HG02981 (cell line): ENCODE measurements around the gene PYY.

ENCODE experiments used
- ATAC-seq: cut with Tn5 transposase; IDR thresholded peaks from one replicate; pipeline ENCODE4 v1.9.1; 2021; ENCODE audit warnings: mild to moderate bottlenecking, moderate library complexity; ENCODE audit not compliant: unreplicated experiment

Gene PYY

DNA sequence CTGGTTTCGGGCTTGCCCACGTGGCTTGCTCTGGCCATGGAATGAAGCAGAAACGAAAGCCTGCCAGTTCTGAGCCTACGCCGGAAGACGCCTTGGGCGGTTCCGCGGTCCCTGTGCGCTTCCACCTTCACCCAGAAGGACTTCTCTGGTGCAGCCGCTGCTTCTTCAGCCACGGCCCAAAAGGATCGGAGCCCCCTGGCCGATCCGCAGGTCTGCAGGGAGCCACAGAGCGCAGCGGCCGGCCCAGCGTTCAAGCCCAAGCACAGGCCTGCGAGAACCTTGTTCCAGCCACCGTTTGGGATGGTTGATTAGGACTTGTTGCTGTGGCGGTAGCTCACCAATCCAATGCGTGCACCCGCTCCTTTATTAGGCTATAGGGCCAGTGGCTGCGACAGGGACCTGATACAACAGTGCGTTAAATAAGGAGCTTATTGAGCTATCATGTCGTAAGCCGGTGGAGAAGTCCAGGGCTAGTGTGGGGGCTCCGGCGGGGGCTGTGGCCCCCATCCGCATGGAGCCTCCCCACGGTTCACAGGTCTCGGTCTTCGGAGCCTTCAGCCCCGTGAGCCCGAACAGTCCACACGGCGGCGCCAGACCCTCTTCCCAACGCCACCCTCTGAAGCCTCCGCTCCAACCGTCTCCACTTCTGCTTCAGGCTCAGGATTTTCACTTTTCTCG, 36.3 kb downstream of the PYY start:
- no peak for ATAC-seq

DNA sequence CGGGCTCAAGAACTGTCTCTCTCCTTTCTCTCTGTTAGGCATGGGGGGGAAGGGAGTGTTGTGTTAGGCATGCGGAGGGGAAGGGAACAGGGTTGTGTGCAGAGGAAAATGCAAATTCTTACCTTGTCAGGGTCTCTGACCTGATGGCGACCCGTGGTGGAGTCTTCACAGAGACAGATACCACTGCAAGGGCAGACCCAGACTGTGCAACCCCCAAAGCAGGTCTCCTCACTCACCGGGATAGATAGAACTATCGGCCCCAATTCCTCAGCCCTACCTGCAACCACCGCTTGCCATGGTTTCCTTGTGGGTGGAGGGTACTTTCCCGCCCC, 36.8 kb downstream of the PYY start:
- ATAC-seq: no peak

DNA sequence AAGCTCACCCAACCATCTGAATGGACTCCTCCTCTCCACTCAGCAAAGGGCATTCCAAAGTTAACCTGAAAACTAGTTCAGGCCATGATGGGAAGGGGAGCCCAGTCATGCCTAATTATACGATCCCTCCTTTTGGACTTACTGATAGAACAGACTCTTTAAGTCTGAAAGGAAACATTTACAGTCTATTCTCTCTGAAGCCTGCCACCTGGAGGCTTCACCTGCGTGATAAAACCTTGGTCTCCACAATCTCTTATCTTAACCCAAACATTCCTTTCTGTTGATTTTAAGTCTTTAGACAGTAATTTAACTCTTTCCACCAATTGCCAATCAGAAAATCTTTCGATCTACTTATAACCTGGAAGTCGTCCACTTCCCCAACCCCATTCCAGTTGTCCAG, 37.4 kb downstream of the PYY start:
- ATAC-seq: no peak

DNA sequence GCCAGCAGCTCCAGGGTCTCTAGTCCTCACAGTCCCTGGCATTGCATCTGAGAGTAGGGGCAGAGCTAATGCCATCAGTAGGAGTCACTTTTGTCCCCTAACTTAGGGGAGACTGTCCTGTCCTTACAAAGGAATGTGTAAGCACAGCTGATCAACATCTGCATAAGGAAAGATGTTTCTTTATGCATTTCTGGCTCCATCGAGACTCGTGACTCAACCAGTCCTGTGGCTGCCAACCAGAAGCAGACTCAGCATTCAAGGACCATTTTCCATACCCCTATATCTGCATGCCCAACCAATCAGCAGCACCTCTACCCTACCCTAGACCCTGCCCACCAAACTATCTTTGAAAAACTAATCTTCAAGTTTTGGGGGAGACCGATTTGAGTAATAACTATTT, 38.2 kb downstream of the PYY start:
- ATAC-seq: no peak

DNA sequence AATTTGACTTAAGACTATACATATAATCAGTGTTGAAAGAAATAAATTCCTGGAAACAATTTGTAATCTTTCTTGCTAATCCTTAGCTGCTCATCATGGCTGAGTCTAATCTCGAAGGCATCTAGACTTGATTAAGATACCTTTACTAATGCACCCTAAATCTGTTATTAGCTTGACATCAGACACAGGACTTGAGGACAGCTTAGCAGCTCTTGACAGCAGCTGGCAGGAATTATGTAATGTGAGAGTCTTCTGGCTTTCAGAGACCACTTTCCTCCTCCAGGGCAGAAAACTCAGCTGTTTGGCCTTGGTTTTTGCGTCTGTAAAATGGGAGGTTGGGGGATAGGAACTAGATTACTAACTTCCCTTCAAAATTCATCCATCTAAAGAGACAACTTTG, 39.3 kb downstream of the PYY start:
- no peak for ATAC-seq

DNA sequence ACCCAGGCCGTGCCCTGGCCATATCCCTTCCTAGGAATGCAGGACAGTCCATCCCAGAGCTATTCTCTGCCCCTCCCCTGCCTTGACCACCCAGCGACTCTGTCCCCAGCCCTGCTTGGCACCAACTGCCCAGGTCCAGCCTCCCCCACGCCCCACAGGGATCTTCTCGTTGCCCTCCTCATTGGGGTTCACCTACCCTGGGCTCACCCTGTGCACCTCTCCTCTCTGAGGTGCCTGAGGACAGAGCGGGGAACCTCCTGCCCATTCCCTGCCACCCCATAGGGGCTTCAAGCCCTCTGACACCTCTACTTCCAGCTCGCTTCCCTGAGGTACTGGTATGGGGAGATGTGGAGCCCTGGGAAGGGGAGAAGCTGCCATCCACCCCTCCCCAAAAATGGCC, 40.2 kb downstream of the PYY start:
- ATAC-seq: no peak

DNA sequence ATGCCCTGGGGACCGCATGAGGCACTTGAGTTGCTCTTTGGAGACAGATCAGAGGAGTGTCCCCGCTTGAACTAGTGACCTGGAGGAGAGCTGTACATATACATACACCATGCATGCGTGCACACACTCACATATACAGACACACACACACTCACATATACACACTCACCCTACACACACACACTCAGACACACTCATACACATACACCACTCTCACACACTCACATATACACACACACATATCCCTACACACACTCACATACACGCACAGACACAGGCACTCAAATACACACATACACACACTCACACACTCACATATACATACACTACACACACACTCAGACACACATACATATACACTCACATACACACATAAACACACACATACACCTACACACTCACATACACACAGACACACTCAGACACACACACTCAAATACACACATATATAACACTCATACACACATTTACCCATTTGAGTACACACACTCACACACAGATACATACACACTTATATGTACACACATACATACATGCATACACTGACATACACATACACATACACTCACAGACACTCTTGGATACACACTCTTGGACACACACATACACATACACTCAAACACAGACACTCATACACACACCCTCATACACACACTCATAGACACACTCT, 41.0 kb downstream of the PYY start:
- ATAC-seq: no peak

DNA sequence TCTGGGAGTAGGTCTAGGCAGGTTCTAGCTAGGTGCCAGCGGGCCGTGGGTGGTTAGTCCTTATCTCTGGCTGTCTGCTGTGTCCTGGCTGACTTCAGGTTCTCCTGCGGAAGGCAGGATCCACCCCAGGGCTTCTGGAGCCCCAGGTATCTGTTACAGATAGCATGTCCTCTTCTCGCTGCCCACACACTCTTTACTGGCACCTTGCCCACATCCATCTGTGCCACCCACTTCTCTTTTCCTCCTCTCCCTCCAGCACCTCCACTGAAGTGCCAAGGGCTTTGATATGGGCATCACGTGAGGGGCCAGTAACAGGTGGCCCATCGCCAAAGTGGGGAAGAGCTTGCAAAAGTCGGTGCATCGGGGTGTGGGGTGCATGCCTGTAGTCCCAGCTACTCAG, 41.8 kb downstream of the PYY start:
- no peak for ATAC-seq

DNA sequence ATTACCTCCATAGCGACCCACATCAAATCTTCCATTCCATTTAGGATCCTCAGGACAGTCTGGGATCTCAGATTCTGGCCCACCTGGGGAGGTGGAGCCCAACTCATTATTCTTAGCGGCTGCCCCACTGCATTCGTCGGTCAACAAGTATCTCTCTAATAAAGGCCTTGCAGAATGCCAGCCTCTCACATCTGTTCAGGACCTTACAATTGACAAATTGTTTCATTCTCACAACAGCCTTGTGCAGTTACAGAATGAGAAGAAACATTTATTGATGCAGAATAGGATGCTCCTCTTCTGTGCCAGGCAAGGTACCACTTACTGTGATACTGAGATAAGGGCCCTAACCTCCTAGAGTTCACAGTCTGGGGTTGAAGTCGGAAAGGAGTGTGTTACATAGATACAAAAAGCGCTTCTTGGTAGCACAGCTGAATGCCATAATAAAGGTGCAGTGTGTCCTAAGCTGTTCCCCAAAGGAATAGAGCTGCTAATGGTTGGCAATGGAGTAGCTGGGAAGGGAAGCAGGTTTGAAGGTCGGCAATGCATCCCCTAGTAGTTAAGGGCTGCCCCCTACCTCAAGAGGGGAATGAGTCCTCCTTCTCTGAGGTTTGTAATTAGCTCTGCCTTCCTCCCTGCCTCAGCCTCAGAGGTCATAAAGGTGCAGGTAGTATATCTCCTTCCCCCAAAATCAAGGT, 44.1 kb downstream of the PYY start:
- ATAC-seq: no peak

DNA sequence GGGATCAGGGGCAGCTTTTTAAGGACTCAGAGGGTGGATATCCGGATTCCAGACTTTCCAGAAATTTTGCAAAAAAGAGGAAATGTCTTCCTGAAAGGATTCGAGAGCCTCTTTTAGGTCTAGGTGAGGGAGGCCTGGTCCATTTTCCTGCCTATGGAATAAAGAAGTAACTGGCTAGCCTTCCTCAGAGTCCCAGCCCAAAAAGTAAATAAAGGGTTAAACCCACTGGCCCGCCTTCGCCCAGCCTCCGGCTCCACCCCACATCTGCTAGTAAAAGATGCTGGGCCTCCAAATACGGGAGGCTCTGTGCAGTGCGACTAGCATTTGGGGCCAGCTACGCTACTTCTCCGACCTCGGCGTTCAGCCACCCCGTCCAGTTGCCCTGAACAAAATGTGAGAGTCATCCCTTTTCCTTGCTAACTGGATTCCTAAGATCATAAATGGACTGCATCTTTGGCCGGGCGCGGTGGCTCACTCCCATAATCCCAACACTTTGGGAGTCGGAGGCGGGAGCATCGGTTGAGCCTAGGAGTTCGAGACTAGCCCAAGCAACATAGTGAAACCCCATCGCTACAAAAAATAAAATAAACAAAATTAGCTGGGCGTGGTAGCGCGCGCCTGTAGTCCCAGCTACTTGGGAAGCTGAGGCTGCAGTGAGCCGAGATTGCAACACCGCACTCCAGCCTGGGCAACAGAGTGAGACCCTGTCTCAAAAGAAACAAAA, 45.6 kb downstream of the PYY start:
- no peak for ATAC-seq

DNA sequence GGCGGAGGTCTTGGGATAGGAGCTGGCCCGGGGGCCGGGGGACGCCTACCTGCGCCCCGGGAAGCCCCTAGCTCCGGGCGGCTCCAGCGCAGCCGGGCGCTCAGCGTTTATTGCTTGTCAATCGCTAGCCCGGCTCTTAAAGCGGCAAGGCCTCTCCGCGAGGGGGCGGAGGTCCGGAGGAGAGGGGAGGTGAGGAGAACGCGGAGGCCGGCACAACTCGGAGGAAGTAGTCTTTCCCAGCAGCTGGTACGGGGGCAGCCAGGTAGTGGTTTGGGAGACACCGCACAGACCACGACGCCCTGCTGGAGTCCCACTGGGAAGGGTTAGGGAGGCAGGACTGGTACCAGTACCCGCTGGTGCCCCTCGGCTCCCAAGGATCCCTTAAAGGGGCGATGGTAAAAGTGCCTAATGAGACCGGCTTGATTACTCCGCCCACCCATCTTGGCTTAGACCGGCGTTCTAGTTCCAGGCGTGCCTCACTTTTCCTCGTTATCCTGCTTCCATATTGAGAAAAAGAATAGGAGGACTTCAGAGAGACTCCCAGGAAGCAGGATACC, 46.2 kb downstream of the PYY start, which contains the start of gene MPP2:
Gene MPP2, minus strand, starts transcription at position 112 of the 557 bp plus-strand sequence. CDS start 3,076 bp downstream, outside the sequence.
- ATAC-seq: no peak

DNA sequence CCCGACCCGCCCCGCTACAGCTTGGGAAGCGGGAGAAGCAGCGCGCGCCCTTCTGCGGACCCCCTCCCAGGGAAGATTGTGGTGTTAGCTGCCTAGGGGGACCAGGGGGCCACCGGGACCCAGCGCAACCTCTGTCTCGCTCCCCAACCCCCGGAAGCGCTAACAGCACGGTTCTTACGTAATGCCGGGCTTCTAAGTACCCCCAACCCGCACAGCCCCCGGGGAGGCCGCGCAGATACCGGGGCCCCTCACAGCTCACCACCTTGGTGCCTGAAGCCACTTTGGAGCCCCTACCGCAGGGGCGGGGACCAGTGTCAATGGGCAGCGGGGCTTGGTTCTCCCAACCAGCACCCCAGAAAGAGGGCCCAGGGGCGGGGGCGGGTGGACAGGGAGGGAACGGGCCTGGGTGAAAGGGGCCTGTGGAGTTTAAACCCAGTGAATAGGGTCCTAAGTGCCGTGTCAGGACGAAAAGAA, 46.8 kb downstream of the PYY start:
- no peak for ATAC-seq

DNA sequence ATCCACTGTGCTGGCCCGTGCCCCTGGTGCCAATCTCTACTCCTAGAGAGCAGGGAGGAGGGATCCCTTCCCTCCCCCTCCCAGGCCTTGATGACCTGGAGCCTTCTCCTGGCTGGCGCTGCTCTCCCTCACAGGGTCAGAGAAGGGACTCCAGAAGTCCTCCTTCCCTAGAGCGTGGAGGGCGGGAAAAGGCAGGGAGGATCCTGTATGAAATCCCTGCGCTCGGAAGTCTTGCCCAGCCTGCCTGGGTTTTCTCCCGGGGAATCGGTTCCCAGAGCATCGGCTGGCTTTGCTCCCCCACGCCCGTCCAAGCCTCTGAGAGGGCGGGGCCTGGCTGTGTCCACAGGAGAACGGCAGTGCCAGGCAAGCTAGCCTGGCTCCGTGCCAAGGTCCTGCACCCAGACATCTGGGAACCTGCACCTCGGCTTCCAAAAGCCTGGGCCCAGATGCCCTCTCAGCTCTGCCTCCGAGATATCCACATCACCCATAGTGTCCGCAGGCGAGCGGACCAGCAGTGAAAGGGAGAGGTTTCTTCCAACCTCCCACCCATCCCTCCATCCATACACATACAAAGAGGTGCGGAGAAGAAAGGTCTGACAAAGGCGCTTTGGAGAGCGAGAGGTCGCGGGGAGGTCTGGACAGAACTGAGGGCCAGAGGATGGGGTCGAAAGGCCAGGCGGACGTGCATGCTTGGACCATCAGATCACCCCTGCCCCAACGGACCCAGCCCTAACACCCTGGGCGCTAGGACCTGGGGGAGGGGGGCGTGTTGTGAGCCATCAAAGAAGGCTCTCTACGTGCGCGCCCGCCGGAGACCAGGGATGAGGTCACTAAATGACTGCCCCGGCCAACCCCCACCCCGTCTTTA, 47.5 kb downstream of the PYY start:
- no peak for ATAC-seq

DNA sequence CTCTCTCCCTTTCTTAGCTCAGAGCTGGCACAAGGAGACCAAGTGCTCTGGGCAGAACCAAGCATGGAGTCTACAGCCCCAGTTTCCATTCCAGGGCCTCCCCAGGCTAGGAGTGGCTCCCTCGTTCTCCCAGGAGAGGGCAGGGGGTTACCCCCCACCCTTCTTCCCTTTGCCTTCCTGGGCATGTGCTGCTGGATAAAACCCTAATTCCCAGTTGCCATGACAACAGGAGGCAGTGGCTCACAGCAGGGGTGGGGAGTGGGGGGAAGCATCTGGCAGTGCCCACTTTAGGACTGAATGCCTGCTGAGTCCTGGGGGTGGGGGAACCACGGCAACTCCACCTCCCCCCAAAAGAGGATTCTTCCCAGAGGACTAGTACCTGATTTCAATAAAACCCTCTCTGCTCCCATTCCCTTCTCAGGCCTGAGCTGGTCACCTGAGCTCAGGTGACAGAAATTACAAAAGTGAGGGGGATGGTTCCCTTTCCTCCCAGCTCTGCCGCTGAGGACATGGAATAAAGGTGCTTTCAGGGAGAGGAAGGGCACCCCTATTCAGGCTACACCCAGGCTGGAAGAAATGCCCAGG, 48.2 kb downstream of the PYY start:
- ATAC-seq: no peak
